Kidney epithelial cell (primary cell): ENCODE results near the gene TMEM179. TPM values are rescaled to one million over a fixed set of nuclear protein-coding genes. Genes with fewer than 3 reads are reported as not detected.

Experiments
- DNase-seq: peaks from one replicate; pipeline ENCODE4 v3.0.0-alpha.2; 2010; ENCODE audit warnings: low read depth
- H3K27me3 ChIP-seq: 2 replicates; pipeline ENCODE4 v1.6.0; 2011; ENCODE audit warnings: low read length; ENCODE audit not compliant: control insufficient read depth, insufficient read depth
- H3K36me3 ChIP-seq: 2 replicates; pipeline ENCODE4 v1.5.1; 2011; ENCODE audit warnings: low read length; ENCODE audit not compliant: control insufficient read depth, insufficient read depth
- H3K4me3 ChIP-seq: 2 replicates; pipeline ENCODE4 v1.5.1; 2011; ENCODE audit warnings: low read depth, mild to moderate bottlenecking, control low read depth, low read length
- CTCF ChIP-seq: IDR thresholded peaks from 2 replicates; pipeline ENCODE4 v1.5.1; 2011; ENCODE audit warnings: mild to moderate bottlenecking, moderate library complexity, low read length, control low read depth, inconsistent platforms; ENCODE audit not compliant: insufficient read depth, poor library complexity, severe bottlenecking
- total RNA-seq: library from RNA; depleted of rRNA; stranded (reverse); fragments of >200 nt; gene quantifications from 2 replicates; pipeline ENCODE4 v1.2.3, GENCODE V29; 2015

TMEM179 gene
- total RNA-seq, 1 donor from 2014 or later, result not detected

DNA sequence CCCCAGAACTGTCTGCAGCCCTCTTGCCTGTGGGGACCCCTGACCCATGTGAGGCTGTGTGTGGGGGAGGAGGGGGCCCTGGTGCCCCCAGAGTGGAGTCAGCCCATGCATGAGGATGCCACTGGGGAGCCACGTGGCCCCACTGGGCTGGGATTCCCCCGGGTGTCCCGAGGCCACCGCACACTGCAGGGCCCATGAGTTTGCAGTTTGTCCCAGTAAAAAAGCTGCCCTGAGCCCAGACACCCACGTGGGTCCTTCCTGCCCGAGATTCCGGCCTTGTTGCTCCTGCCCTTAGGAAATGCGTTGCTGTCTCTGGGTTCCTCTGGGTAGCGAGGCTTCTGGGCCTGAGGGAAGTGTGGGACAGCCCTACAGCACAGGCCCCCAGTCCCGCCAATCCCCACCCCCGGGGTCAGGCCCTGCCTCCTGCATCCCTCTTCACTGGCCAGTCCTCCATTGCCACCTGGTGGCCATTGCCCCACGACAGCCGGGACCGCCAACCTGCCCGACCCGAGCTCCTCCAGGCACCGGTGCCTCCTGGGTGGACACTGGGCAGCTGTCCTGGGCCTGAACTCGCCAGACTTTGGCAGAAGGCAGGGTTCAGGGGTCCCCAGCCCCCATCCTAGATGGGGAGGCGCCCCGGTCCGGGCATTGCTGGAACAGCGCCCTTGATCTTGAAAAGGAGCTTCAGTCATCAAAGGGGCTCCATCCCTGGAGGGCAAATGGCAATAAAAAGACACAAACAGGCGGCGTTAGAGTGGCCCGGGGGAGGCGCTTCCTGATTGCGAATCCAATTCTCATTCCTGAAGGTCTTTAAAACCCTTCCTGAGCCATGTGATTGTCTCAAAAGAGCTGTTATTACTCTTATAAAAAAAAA is 40.6 kb downstream of the TMEM179 start:
- DNase-seq, result no peak

DNA sequence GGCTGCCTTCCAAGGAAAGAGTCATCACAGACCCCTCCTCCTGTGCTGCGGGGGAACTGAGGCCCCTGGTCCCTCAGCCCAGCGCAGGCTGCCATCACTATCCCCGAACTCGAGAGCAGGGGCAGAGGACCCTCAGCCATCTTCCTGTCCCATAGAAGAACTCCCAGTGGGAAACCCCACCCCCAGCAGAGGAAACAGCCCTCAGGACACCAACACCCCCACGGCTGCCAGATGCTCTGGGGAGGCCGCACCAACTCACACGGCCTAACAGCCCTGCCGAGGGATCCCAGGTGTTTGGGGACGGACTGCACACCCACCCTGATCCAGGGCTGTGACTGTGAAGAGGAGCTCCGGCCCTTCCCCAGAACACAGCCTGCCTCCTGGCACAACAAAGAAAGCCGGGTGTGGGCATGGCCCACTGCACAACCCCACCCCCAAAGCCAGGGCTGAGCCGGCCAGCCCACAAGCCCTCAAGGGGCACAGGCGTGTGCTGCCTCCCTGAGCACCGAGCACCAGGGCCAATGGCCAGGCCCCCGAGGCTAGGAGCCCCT is 41.3 kb downstream of the TMEM179 start:
- peaks cover 71% of the 10 kb centered on the region for H3K27me3 ChIP-seq
- DNase-seq, result no peak
- H3K4me3 ChIP-seq, result no peak overlapping the region
- no peaks in the 10 kb centered on the region for H3K36me3 ChIP-seq
- TF ChIP-seq CTCF, result no peak

More for the DNA sequence above, 40.6 kb downstream of the TMEM179 start:
- H3K4me3 ChIP-seq, result no peak overlapping the region
- H3K27me3 ChIP-seq, result peaks cover 67% of the 10 kb centered on the region
- TF ChIP-seq CTCF, result peak; percentile 82
- H3K36me3 ChIP-seq, result no peaks in the 10 kb centered on the region

DNA sequence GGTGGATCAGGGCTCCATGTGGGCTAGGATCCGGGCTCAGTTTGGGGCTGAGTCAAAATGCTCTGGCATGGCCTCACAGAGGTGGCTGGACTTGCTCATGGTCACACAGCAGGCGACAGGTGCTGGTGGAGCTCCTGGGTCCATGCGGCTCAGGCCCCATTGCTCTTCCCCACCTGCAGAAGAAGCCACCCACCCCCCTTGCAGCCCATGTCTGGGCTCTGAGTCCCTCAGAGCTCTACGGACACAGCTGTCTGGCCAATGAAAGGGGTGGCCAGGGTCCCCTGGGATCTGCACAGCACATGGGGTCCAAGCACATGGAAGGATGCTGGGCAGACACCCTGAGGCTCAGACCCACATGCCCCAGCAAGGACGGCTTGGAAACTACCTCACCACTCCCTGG is 42.0 kb downstream of the TMEM179 start:
- DNase-seq, result no peak
- peaks cover 77% of the 10 kb centered on the region for H3K27me3 ChIP-seq
- no peak overlapping the region for H3K4me3 ChIP-seq
- H3K36me3 ChIP-seq, result no peaks in the 10 kb centered on the region
- TF ChIP-seq CTCF, result no peak

- Histone ChIP-seq H3K36me3 (no peaks in the 10 kb centered on the region), H3K27me3 (peaks cover 78% of the 10 kb centered on the region), H3K4me3 (no peak overlapping the region)
- no peak for DNase-seq
- no peak for TF ChIP-seq CTCF
These were observed 42.7 kb downstream of the TMEM179 start for GRCh38 chr14:104561632-104562495.

DNA sequence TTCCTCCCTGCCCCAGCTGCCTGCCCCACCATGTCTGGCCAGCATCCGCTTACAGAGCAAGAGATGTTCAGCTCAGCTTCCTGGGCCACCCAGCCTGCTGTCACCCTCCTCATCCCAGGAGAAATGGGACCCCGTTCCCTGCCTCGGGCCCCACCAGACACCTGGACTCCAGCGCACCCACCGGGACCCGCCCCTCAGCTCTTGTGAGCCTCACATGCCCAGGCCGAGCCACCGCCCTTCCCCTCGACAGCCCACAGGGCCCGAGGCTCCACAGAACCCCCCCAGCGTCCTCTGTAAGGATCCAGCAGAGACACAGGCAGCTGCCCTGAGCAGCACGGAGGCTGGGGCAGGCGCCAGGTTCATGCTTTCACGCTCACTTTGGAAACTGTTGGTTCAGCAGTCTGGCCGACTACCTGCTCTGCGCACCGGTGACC is 43.4 kb downstream of the TMEM179 start:
- Histone ChIP-seq H3K4me3 (no peak overlapping the region), H3K27me3 (peaks cover 76% of the 10 kb centered on the region), H3K36me3 (no peaks in the 10 kb centered on the region)
- no peak for DNase-seq
- TF ChIP-seq CTCF, result no peak
